ENCODE data around the gene MPZL3.

The MPZL3 gene

GRCh38 chr11:118281284-118281683 lies 29.1 kb upstream of the MPZL3 start:
- no peak overlapping the region for H3K27ac ChIP-seq
- TF ChIP-seq CTCF (IDR thresholded peaks at IDR 0.05): no peak
- TF ChIP-seq ZFX (IDR thresholded peaks at IDR 0.05; ENCODE audit: borderline replicate concordance): no peak

GRCh38 chr11:118277312-118277711 lies 25.1 kb upstream of the MPZL3 start:
- TF ChIP-seq CTCF (IDR thresholded peaks at IDR 0.05) (no peak), ZFX (IDR thresholded peaks at IDR 0.05; ENCODE audit: borderline replicate concordance) (no peak)
- H3K27ac ChIP-seq: no peak overlapping the region

GRCh38 chr11:118276422-118276821 lies 24.3 kb upstream of the MPZL3 start:
- no peak for TF ChIP-seq CTCF (IDR thresholded peaks at IDR 0.05)
- no peak for TF ChIP-seq ZFX (IDR thresholded peaks at IDR 0.05; ENCODE audit: borderline replicate concordance)
- no peak overlapping the region for H3K27ac ChIP-seq

- no peak overlapping the region for H3K27ac ChIP-seq
- TF ChIP-seq CTCF (IDR thresholded peaks at IDR 0.05) (no peak), ZFX (IDR thresholded peaks at IDR 0.05; ENCODE audit: borderline replicate concordance) (no peak)
Observed at GRCh38 chr11:118275176-118275575, 23.0 kb upstream of the MPZL3 start.

GRCh38 chr11:118274186-118274585 lies 22.0 kb upstream of the MPZL3 start:
- TF ChIP-seq ZFX (IDR thresholded peaks at IDR 0.05; ENCODE audit: borderline replicate concordance) (no peak), CTCF (IDR thresholded peaks at IDR 0.05) (no peak)
- H3K27ac ChIP-seq: no peak overlapping the region

GRCh38 chr11:118272001-118272400 lies 19.8 kb upstream of the MPZL3 start:
- TF ChIP-seq CTCF (IDR thresholded peaks at IDR 0.05): no peak
- TF ChIP-seq ZFX (IDR thresholded peaks at IDR 0.05; ENCODE audit: borderline replicate concordance): no peak

GRCh38 chr11:118267486-118267885 lies 15.3 kb upstream of the MPZL3 start:
- no peak overlapping the region for H3K27ac ChIP-seq
- no peak for TF ChIP-seq ZFX (IDR thresholded peaks at IDR 0.05; ENCODE audit: borderline replicate concordance)
- TF ChIP-seq CTCF (IDR thresholded peaks at IDR 0.05): no peak

More at GRCh38 chr11:118272001-118272400, 19.8 kb upstream of the MPZL3 start:
- no peak overlapping the region for H3K27ac ChIP-seq
